ENCODE measurements around the gene TMEM208.

Gene TMEM208

GRCh38 chr16:67226804-67227566 is at the start of gene TMEM208:
Gene TMEM208, plus strand, starts transcription at chr16:67227130. Its CDS starts 89 bp downstream, at chr16:67227219.
- DNase-seq (ENCODE audit: low spot score) = peak; percentile 95

GRCh38 chr16:67177743-67178699 is 48.9 kb upstream of the TMEM208 start:
- no peak for DNase-seq (ENCODE audit: low spot score)

- no peak for DNase-seq (ENCODE audit: low spot score)
Observed at GRCh38 chr16:67179421-67180080, 47.4 kb upstream of the TMEM208 start.

- DNase-seq (ENCODE audit: low spot score) = no peak
Observed at GRCh38 chr16:67180166-67180565, 46.8 kb upstream of the TMEM208 start.

GRCh38 chr16:67181346-67181745 is 45.6 kb upstream of the TMEM208 start:
- no peak for DNase-seq (ENCODE audit: low spot score)

DNA sequence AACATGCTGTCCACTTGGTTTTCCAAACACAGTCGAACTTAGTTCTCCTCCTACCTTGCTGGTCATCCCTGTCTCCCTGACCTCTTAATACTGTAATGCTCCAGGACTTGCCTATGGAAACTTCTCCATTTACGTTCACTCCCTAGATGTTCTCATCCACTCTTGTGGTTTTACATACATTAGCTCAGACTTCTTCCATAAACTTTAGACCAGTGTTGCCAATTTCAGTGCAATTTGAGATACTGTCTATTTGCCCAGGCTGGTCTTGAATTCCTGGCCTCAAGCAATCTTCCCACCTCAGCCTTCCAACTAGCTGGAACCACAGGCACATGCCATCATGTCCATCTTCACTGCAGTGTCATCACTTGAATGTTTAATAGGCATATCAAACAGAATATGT is 44.6 kb upstream of the TMEM208 start:
- DNase-seq (ENCODE audit: low spot score) = no peak

DNA sequence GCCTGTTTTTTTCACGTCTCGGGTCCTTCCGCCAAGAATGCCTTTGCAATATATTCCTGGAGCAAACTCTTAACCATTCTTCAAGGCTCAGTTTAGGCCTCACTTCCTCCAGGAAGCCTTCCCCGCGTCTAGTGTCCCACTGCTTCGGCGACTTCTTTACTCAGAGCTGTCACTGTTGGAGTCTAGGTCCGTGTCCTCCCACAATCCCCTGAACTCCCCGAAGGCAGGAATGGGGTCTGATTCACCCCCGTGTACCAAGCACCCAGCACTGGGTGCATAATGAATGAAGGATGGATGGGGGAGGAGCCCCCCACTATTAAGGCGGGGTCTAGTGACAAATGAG is 43.7 kb upstream of the TMEM208 start:
- DNase-seq (ENCODE audit: low spot score) = no peak

DNA sequence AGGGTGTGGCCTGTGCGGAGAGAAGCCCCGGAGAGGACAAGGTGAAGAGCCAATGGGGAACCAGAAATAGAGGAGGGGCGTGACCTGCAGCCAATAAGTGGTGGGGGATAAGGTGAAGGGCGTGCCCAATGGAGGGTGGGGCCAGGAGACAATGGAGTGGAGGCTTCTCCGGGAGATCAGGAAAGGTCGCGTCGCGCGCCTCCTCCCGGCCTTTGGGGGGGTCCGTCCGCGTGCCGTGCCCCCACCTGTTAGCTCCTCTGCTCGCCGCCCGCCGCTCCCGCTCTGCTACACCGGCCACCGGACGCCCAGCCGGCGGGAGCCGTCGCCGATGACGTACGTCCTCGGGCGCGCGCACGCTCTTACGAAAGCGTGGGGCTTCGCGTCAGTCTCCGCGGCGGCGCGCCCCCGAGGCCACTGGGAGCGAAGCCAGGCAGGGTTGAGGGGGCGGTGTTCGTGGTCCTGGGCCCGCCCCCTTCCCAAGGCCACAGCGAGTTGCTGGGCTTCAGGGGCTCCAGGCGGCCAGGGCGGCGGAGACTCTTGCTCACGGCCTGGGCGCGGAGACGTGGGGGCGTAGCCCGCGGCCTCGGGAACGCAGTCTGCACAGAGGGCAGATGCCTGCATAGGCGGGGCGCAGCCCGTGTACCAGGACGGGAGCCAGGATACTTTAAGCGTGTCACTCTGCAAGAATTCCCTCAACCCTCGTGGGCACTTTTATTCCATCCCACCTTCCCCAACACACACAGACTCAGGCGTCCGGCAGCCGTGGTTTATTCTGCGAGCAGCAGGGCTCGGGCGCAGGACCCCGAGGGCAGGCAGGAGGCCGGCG is 43.1 kb upstream of the TMEM208 start, which contains the start of gene MATCAP1:
TSS of gene MATCAP1 (minus strand) at position 337 of the 826 bp plus-strand sequence. CDS start 3,353 bp downstream, outside the sequence.
- DNase-seq (ENCODE audit: low spot score) = peak; percentile 98

DNA sequence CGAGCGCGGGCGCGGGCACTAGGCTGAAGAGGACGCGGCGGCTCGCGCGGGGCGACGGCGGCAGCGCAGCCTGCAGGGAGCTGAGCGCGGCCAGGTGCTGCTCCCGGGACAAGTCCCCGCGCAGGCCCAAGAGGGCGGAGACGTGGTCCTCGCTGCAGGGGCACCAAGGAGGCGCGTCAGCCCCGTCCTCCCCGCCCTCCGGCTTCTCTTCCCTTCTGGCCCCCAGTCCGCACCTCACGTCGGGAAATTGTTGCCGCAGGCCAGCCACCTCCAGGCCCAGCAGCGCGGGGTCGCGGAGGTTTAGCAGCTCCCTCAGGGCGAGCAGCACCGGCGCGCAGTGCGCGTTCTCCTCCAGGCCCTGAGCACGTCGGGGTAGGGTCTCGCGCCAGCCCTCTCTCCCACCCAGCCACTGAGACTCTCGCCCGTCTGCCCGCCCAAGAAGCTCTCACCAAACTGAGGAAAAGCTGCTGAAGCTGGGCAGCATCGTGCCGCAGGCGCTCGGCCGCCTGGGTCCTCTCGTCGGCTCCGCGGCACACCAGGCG is 42.4 kb upstream of the TMEM208 start:
- no peak for DNase-seq (ENCODE audit: low spot score)

DNA sequence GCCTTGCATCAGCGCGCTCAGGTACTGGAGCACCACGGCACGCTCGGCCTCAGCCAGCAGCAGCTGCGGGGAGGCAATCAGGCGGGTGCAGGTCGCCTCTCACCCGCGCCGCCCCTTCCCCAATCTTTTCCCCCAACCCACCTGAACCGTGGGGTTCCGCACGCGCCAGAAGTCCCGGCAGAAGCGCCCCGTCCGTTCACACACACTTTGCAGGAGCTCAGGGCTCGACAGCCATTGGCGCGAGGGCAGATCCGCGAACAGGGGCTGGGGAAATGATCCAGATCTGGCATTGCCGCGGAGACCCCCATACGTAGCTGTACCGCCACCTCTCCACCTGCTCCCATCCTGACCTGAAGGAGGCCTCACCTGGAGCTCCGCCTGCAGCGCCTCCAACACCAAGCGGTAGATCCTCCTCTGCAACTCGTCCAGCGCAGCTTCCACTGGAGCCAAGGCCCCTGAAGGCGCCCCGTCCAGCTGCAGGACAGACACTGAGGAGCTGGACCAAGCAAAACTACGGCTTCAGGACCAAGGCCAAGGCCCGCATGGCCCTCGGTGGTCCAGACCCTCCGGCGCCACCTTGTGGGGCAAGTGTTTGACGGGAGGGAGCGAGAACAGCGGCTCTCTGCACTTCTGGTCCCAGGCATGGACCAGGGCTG is 41.8 kb upstream of the TMEM208 start:
- peak; percentile 87 for DNase-seq (ENCODE audit: low spot score)

GRCh38 chr16:67185651-67186134 is 41.2 kb upstream of the TMEM208 start:
- no peak for DNase-seq (ENCODE audit: low spot score)

DNA sequence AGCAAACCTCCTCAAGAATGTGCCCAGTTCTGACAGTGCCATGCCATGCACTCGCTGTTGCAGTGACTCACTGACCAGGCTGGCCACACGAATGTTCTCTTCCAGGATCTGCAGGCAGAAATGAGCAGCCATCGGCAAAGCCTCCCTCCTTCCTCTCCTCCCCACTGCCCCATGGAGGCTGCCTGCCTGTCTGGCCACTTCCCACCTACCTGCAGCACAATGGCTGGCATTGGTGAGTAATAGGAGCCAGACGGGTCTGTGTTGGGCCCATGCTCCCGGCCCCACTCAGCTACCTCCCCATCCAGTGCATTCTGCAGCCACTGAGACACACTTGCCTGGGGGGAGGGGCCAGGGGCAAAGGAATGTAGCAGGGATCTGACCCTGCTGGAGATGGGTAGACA is 40.4 kb upstream of the TMEM208 start:
- peak; percentile 61 for DNase-seq (ENCODE audit: low spot score)

DNA sequence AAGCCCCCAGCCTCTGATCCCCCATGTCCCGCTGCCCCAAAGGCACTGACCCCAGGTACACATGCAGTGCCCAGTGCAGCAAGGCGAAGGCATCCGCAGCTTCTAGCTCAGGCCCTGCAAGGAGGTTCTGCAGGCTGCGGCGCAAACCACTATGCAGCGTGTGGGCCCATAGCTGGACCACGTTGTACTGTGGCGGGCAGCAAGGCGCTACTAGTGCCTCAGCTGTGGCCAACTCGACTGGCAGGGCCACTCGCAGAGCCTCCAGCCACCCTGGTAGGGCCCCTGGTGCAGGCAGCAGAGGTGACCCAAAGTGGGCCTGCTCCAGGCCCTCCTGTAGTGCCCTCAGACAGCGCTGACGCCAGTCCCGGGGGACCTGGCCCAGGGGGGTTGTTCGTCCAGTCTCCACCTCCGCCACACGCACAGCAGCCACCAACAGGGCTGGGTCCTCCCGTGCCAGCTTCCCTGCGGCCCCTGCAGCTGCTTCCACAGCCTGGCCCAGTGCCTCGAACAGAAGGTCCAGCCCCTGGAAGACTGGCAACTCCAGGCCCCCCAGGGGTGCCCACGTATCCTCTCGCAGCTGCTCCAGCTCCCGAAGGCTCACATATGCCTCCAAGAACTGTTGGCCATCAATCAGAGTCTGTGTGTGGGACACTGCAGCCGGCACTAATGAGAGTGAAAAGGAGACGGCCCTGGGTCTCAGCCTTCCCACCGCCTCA is 39.6 kb upstream of the TMEM208 start:
- DNase-seq (ENCODE audit: low spot score) = no peak

GRCh38 chr16:67188323-67188722 is 38.6 kb upstream of the TMEM208 start:
- DNase-seq (ENCODE audit: low spot score) = no peak

- no peak for DNase-seq (ENCODE audit: low spot score)
Observed at GRCh38 chr16:67188798-67189197, 38.1 kb upstream of the TMEM208 start.

DNA sequence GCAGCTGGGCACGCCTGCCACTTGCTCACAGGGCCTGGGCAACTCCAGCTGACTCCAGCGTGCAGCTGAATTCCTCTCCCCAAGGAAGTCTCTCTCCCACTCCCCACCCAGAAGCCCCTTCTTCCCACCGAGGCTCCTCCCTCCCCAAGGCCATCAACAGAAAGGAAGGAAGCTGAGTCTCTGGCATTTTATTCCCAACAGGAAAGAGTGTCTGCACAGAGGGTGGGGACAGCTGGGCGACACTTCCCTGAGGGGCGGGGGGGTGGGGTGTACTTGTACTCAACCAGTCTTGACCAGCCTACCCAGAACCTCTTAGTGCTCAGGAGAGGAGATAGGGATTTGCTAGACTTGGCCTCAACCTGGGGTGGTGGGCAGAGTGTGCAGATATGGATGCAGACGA is 36.9 kb upstream of the TMEM208 start, which contains the start of gene EXOC3L1:
TSS of gene EXOC3L1 (minus strand) at position 96 of the 400 bp plus-strand sequence. CDS start 460 bp downstream, outside the sequence.
- DNase-seq (ENCODE audit: low spot score) = peak; percentile 87

DNA sequence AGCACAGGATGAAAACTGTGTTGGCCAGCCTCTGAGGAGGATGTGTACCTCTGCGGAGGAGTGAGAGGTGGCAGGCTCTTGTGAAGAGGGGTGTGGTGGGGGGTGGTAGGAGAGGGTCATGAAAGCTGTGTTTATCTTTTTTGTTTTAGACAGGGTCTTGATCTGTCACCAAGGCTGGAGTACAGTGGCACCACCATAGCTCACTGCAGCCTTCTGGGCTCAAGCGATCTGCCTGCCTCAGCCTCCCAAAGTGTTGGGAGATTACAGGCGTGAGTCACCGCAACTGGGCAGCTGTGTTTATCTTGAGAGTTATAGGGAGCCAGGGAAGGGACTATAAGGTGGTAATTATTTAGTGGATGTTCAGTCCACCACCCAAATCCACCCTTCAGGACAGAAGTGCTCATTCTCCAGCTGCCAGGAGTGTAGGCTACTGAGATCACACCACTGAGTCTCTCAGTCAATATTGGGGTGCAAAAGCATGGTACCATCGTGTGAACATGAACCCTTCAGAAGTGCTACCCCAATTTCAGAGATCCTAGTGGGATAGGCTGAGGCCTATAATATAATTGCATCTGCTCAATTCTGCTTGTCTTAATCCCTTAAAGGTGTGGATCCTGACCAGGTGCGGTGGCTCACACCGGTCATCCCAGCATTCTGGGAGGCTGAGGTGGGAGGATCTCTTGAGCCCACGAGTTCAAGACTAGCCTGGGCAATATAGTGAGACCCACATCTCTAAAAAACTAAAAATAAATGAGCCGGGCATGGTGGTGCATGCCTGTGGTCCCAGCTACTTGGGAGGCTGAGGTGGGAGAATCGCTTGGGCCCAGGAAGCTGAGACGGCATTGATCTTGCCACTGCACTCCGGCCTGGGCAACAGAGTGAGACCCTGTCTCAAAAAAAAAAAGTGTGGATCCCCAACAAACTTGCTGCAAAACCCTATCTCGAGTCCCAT is 36.2 kb upstream of the TMEM208 start:
- DNase-seq (ENCODE audit: low spot score) = no peak

DNA sequence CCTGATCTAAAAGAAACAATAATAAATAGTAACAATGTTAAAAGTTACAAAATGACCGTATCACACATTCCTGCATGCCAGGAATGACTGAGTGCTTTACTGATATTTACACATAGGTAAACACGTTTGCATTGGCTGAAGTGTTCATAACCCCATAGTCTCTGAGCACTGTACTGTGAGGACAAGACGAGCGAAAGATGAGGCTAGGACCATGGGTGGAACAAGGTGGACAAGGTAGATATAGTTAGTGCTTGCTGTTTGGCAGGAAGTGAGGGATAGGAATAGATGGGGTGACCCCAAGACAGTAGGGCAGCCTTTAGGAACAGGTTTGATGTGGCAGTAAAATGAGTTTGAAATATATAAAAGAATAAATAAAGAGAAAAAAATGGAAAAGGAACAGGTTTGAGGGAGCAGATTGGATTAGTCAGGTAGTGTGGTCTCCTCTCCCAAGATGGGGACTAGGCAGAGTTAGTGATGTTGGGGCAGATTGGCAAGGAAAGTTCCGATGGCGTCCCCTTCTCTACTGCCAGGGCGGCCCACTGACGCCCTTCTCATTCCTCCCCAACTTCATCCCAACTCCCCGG is 35.4 kb upstream of the TMEM208 start:
- DNase-seq (ENCODE audit: low spot score) = no peak
